WTC11 (cell line): ENCODE measurements around the gene STPG4. TPM values are rescaled to one million over a fixed set of nuclear protein-coding genes. Genes with fewer than 3 reads are reported as not detected.

Experiments
- ATAC-seq: fragments of 200-7000 bp; cut with Tn5 transposase; 2 replicates; pipeline ENCODE4 v1.10.0; 2021; ENCODE audit warnings: mild to moderate bottlenecking, moderate library complexity
- CTCF ChIA-PET: fragments of 300-600 bp; sonication (Branson Sonifier 250); formaldehyde crosslinking; loops from one replicate; lab custom pipeline; 2021; ENCODE audit warnings: antibody characterized with exemption; lab: Charles Lee
- POLR2A ChIA-PET: fragments of 350-600 bp; sonication (Branson Sonifier 250); formaldehyde crosslinking; loops from one replicate; lab custom pipeline; 2021; ENCODE audit warnings: antibody characterized with exemption; lab: Charles Lee
- DNase-seq: peaks from one replicate; pipeline ENCODE4 v3.0.0; 2021; ENCODE audit warnings: low spot score
- H3K27ac Mint-ChIP-seq: 2 replicates; pipeline ENCODE4 v1.8.0; 2021; ENCODE audit warnings: mixed read lengths
- H3K27me3 Mint-ChIP-seq: 2 replicates; pipeline ENCODE4 v1.8.0; 2021; ENCODE audit warnings: low read depth, mild to moderate bottlenecking, moderate library complexity, mixed read lengths
- H3K36me3 Mint-ChIP-seq: 2 replicates; pipeline ENCODE4 v1.8.0; 2021; ENCODE audit warnings: mixed read lengths
- H3K4me1 Mint-ChIP-seq: 2 replicates; pipeline ENCODE4 v1.8.0; 2022; ENCODE audit warnings: mixed read lengths
- H3K4me3 Mint-ChIP-seq: 2 replicates; pipeline ENCODE4 v1.8.0; 2021; ENCODE audit warnings: mild to moderate bottlenecking, moderate library complexity, mixed read lengths
- H3K9me3 Mint-ChIP-seq: 2 replicates; pipeline ENCODE4 v1.8.0; 2021; ENCODE audit warnings: mixed read lengths
- CTCF ChIP-seq: fragments of 200-600 bp; IDR thresholded peaks from 2 replicates; pipeline ENCODE4 v1.8.0; 2022; ENCODE audit warnings: antibody characterized with exemption
- GABPB1 ChIP-seq: sonication (generic); formaldehyde crosslinking; IDR thresholded peaks from 2 replicates; pipeline ENCODE4 v1.8.1; 2023; ENCODE audit warnings: mild to moderate bottlenecking, missing genetic modification reagents
- MYBL2 ChIP-seq: sonication (generic); formaldehyde crosslinking; IDR thresholded peaks from 2 replicates; pipeline ENCODE4 v1.8.1; 2023; ENCODE audit warnings: mild to moderate bottlenecking, moderate library complexity, missing genetic modification reagents
- NFATC4 ChIP-seq: fragments of 250-450 bp; sonication (Bioruptor Pico); IDR thresholded peaks from 2 replicates; pipeline ENCODE4 v1.9.0; 2021; ENCODE audit warnings: mild to moderate bottlenecking
- NR2C2 ChIP-seq: sonication (generic); formaldehyde crosslinking; IDR thresholded peaks from 2 replicates; pipeline ENCODE4 v1.8.0; 2022; ENCODE audit warnings: mild to moderate bottlenecking, missing genetic modification reagents
- NR3C1 ChIP-seq: sonication (generic); formaldehyde crosslinking; conservative IDR thresholded peaks from 2 replicates; pipeline ENCODE4 v1.8.1; 2023; ENCODE audit warnings: low read depth, mild to moderate bottlenecking, missing genetic modification reagents
- OVOL2 ChIP-seq: fragments of 250-450 bp; sonication (Bioruptor Pico); IDR thresholded peaks from 2 replicates; pipeline ENCODE4 v1.9.0; 2021; ENCODE audit warnings: mild to moderate bottlenecking, borderline replicate concordance
- RELA ChIP-seq: sonication (generic); formaldehyde crosslinking; IDR thresholded peaks from 2 replicates; pipeline ENCODE4 v1.8.1; 2022; ENCODE audit warnings: missing genetic modification reagents, mild to moderate bottlenecking, borderline replicate concordance
- SP1 ChIP-seq: sonication (generic); formaldehyde crosslinking; conservative IDR thresholded peaks from 2 replicates; pipeline ENCODE4 v1.8.1; 2022; ENCODE audit warnings: missing genetic modification reagents
- TP53 ChIP-seq: sonication (generic); formaldehyde crosslinking; IDR thresholded peaks from 2 replicates; pipeline ENCODE4 v1.8.1; 2023; ENCODE audit warnings: mild to moderate bottlenecking, missing genetic modification reagents
- ZNF263 ChIP-seq: sonication (generic); formaldehyde crosslinking; IDR thresholded peaks from 2 replicates; pipeline ENCODE4 v1.8.1; 2022; ENCODE audit warnings: low read depth, mild to moderate bottlenecking, moderate library complexity, missing genetic modification reagents
- ZNF281 ChIP-seq: sonication (generic); formaldehyde crosslinking; IDR thresholded peaks from 2 replicates; pipeline ENCODE4 v1.8.0; 2023; ENCODE audit warnings: mild to moderate bottlenecking, missing genetic modification reagents
- ZNF396 ChIP-seq: fragments of 250-450 bp; sonication (Bioruptor Pico); IDR thresholded peaks from 2 replicates; pipeline ENCODE4 v1.8.0; 2021; ENCODE audit warnings: mild to moderate bottlenecking, moderate library complexity, borderline replicate concordance
- total RNA-seq: library from RNA; stranded (reverse); gene quantifications from 3 replicates; pipeline ENCODE4 v1.2.3, GENCODE V29; 2021
- TF ChIP-seq, protein P1 (sequence below): fragments of 250-450 bp; sonication (Bioruptor Pico); IDR thresholded peaks from 2 replicates; pipeline ENCODE4 v1.9.0; 2021; ENCODE audit warnings: mild to moderate bottlenecking
- TF ChIP-seq, protein P2 (sequence below): sonication (generic); formaldehyde crosslinking; IDR thresholded peaks from 2 replicates; pipeline ENCODE4 v1.8.1; 2023; ENCODE audit warnings: mild to moderate bottlenecking, missing genetic modification reagents, borderline replicate concordance

STPG4 gene
- total RNA-seq, 1 experiment from 2014 or later = not detected

DNA sequence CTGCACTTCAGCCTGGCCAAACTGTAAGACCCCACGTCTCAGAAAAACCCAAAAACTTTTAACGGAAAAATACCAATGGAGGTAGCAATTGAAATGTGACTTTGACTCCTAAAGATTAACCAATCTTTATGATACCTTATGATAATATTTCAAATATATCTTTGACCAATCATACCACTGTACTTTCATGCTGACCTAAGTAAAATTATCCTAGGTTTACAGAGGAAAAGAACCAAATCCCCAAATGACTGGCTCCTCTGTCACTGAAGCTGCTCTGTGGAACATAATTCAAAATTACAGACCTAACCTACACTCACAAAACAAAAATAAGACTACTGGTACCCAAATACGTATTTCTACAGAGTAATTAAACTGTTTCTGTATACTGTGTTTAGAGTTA, 7.7 kb upstream of the STPG4 start:
- peaks cover 61% of the 10 kb centered on the region for H3K36me3 Mint-ChIP-seq
- no peak for DNase-seq
- ChIA-PET CTCF (interaction anchor here (0.7 kb wide), 1 partner anchor 1099 kb away, joined by 3 read pairs; no protein-coding TSS in a partner anchor), POLR2A (no interaction called here)
- peak overlapping the region; percentile 79 for H3K27ac Mint-ChIP-seq
- no peak for TF ChIP-seq SP1 (CRISPR knock-in tag)
- no peak for TF ChIP-seq NFATC4 (CRISPR knock-in tag)
- no peak for TF ChIP-seq ZNF281 (CRISPR knock-in tag)
- TF ChIP-seq, protein P1, sequence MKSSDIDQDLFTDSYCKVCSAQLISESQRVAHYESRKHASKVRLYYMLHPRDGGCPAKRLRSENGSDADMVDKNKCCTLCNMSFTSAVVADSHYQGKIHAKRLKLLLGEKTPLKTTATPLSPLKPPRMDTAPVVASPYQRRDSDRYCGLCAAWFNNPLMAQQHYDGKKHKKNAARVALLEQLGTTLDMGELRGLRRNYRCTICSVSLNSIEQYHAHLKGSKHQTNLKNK (CRISPR knock-in tag) = no peak
- TF ChIP-seq RELA (CRISPR knock-in tag) = no peak
- no peak for TF ChIP-seq CTCF
- TF ChIP-seq, protein P2, sequence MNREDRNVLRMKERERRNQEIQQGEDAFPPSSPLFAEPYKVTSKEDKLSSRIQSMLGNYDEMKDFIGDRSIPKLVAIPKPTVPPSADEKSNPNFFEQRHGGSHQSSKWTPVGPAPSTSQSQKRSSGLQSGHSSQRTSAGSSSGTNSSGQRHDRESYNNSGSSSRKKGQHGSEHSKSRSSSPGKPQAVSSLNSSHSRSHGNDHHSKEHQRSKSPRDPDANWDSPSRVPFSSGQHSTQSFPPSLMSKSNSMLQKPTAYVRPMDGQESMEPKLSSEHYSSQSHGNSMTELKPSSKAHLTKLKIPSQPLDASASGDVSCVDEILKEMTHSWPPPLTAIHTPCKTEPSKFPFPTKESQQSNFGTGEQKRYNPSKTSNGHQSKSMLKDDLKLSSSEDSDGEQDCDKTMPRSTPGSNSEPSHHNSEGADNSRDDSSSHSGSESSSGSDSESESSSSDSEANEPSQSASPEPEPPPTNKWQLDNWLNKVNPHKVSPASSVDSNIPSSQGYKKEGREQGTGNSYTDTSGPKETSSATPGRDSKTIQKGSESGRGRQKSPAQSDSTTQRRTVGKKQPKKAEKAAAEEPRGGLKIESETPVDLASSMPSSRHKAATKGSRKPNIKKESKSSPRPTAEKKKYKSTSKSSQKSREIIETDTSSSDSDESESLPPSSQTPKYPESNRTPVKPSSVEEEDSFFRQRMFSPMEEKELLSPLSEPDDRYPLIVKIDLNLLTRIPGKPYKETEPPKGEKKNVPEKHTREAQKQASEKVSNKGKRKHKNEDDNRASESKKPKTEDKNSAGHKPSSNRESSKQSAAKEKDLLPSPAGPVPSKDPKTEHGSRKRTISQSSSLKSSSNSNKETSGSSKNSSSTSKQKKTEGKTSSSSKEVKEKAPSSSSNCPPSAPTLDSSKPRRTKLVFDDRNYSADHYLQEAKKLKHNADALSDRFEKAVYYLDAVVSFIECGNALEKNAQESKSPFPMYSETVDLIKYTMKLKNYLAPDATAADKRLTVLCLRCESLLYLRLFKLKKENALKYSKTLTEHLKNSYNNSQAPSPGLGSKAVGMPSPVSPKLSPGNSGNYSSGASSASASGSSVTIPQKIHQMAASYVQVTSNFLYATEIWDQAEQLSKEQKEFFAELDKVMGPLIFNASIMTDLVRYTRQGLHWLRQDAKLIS (CRISPR knock-in tag) = no peak
- TF ChIP-seq MYBL2 (CRISPR knock-in tag) = no peak
- no peak for TF ChIP-seq ZNF263 (CRISPR knock-in tag)
- TF ChIP-seq TP53 (CRISPR knock-in tag) = no peak
- TF ChIP-seq ZNF396 (CRISPR knock-in tag) = no peak
- H3K4me1 Mint-ChIP-seq = peaks cover 9% of the 10 kb centered on the region; the same call in 1 of the 2 replicates
- H3K4me3 Mint-ChIP-seq = no peak overlapping the region
- H3K27me3 Mint-ChIP-seq = no peaks in the 10 kb centered on the region
- ATAC-seq = no peak
- no peaks in the 10 kb centered on the region for H3K9me3 Mint-ChIP-seq

- ChIA-PET CTCF (no interaction called here), POLR2A (no interaction called here)
- DNase-seq (no peak), ATAC-seq (no peak)
- Mint-ChIP-seq H3K27me3 (no peaks in the 10 kb centered on the region), H3K27ac (no peak overlapping the region), H3K4me3 (no peak overlapping the region), H3K4me1 (peaks cover 7% of the 10 kb centered on the region; the same call in 1 of the 2 replicates), H3K9me3 (no peaks in the 10 kb centered on the region), H3K36me3 (peaks cover 58% of the 10 kb centered on the region)
- TF ChIP-seq GABPB1 (CRISPR knock-in tag) (no peak), OVOL2 (CRISPR knock-in tag) (no peak), NR2C2 (CRISPR knock-in tag) (no peak), NR3C1 (CRISPR knock-in tag) (no peak)
Measured at GRCh38 chr2:47161475-47161874, 6.4 kb upstream of the STPG4 start.
